ENCODE data around the gene LBR. TPM values are rescaled to one million over a fixed set of nuclear protein-coding genes. Genes with fewer than 3 reads are reported as not detected.

LBR gene
- total and polyA plus RNA-seq, 2 of the 4 experiments (the other 2 are of a cell fraction) = 21.3 to 24.9 TPM

DNA sequence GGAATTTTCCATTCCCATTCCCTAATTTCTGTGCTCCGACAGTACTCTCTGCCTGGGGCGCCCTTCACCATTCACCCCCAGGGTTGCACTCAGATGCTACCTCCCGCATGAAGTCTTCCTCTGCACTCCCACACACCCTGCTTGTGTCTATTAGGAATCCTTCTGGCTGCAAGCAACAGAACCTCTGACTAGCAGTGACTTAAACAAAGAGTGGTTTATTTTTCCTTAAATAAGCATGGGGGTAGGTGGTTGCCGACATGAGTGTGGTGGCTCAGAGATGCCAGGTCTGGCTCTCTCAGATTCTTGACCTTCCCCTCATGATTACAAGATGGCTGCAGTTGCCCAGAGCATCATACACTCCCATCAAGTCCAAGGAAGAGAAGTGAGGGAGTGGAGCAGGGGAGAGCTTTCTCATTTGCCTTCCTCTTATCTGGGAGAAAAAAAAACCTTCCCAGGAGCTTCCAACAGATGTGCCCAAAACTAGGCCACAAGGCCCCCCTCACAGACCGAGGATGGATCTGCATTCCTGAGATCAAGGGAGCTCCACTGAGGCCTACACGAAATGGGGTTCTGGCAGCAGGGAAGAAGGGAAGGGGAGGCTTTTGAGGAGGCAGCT is 49.6 kb upstream of the LBR start:
- dilution Hi-C loops (cut with HindIII; ENCODE audit: low sequenced_read_pairs, unreplicated experiment) = no loop called here

More for the DNA sequence above, 49.6 kb upstream of the LBR start:
- Histone ChIP-seq H3K27ac (ENCODE audit: insufficient read depth, low read length) (no peak overlapping the region), H2BK5ac (ENCODE audit: low read depth, low read length, poor library complexity, severe bottlenecking) (no peak overlapping the region), H3K4ac (ENCODE audit: low read depth, low read length) (no peak overlapping the region), H3K9ac (ENCODE audit: low read depth, low read length) (no peak overlapping the region), H3K23ac (ENCODE audit: low read depth, low read length) (no peak overlapping the region), H3K56ac (ENCODE audit: extremely low read depth, insufficient read depth, low read length) (no peak overlapping the region), H3K9me1 (ENCODE audit: insufficient read depth, low read length) (peaks cover 5% of the 10 kb centered on the region), H3K4me3 (ENCODE audit: insufficient read depth, low read depth, low read length) (no peak overlapping the region), H2AK5ac (ENCODE audit: low read depth, low read length) (no peak overlapping the region), H4K91ac (ENCODE audit: insufficient read depth, low read depth, low read length) (no peak overlapping the region; the same call in 1 of the 2 replicates), H3K4me1 (ENCODE audit: control insufficient read depth, insufficient read depth, low read length) (peaks cover 4% of the 10 kb centered on the region), H3K9me3 (ENCODE audit: control insufficient read depth, insufficient read depth, low read length) (0 out of 2 replicates have a peak, but pooled peaks cover 2% of the 10 kb centered on the region), H2BK15ac (ENCODE audit: low read depth, low read length) (no peak overlapping the region), H2AFZ (replicated peaks; ENCODE audit: low read length, poor library complexity) (no peak overlapping the region), H3K4me2 (ENCODE audit: low read depth, low read length) (no peak overlapping the region), H3K79me1 (ENCODE audit: low read depth in 1 of 2, low read length in 2 of 2) (no peaks in the 10 kb centered on the region; a peak in 1 of 4 replicates), H4K5ac (ENCODE audit: low read depth, low read length) (no peak overlapping the region), H2BK20ac (ENCODE audit: low read depth, low read length) (no peak overlapping the region), H4K8ac (ENCODE audit: low read depth in 2 of 2, low read length in 2 of 2) (no peak overlapping the region), H3K14ac (replicated peaks; ENCODE audit: low read depth, low read length) (no peak overlapping the region), H3K36me3 (ENCODE audit: control insufficient read depth, insufficient read depth, low read length) (no peaks in the 10 kb centered on the region), H3K18ac (ENCODE audit: low read depth, low read length) (no peak overlapping the region), H2BK120ac (ENCODE audit: low read depth, low read length) (no peak overlapping the region), H4K20me1 (ENCODE audit: insufficient read depth, low read length) (no peaks in the 10 kb centered on the region), H3K27me3 (ENCODE audit: control insufficient read depth, insufficient read depth, low read length) (no peaks in the 10 kb centered on the region), H2AK9ac (replicated peaks; ENCODE audit: low read depth, low read length, poor library complexity) (no peak overlapping the region)
- in situ Hi-C loops (cut with MboI; ENCODE audit: low sequenced_read_pairs) = loop anchor here (5.0 to 10.0 kb wide), 3 partner anchors 300 to 505 kb away; partner anchors contain the start of gene SRP9
- intact Hi-C loops (cut with micrococcal nuclease) = no loop called here
- TF ChIP-seq MAFK (IDR thresholded peaks at IDR 0.05; ENCODE audit: low read depth, low read length) = no peak
- TF ChIP-seq, protein P1, sequence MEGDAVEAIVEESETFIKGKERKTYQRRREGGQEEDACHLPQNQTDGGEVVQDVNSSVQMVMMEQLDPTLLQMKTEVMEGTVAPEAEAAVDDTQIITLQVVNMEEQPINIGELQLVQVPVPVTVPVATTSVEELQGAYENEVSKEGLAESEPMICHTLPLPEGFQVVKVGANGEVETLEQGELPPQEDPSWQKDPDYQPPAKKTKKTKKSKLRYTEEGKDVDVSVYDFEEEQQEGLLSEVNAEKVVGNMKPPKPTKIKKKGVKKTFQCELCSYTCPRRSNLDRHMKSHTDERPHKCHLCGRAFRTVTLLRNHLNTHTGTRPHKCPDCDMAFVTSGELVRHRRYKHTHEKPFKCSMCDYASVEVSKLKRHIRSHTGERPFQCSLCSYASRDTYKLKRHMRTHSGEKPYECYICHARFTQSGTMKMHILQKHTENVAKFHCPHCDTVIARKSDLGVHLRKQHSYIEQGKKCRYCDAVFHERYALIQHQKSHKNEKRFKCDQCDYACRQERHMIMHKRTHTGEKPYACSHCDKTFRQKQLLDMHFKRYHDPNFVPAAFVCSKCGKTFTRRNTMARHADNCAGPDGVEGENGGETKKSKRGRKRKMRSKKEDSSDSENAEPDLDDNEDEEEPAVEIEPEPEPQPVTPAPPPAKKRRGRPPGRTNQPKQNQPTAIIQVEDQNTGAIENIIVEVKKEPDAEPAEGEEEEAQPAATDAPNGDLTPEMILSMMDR (conservative IDR thresholded peaks at IDR 0.05; ENCODE audit: low read depth, low read length) = no peak
- no peak for TF ChIP-seq MXI1 (IDR thresholded peaks at IDR 0.05; ENCODE audit: borderline replicate concordance, low read depth, low read length)
- no peak for TF ChIP-seq FOS (IDR thresholded peaks at IDR 0.05; ENCODE audit: low read depth, low read length)
- no peak for TF ChIP-seq MAZ (IDR thresholded peaks at IDR 0.05; ENCODE audit: borderline replicate concordance, low read depth, low read length)
- TF ChIP-seq, protein P2, sequence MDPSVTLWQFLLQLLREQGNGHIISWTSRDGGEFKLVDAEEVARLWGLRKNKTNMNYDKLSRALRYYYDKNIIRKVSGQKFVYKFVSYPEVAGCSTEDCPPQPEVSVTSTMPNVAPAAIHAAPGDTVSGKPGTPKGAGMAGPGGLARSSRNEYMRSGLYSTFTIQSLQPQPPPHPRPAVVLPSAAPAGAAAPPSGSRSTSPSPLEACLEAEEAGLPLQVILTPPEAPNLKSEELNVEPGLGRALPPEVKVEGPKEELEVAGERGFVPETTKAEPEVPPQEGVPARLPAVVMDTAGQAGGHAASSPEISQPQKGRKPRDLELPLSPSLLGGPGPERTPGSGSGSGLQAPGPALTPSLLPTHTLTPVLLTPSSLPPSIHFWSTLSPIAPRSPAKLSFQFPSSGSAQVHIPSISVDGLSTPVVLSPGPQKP (IDR thresholded peaks at IDR 0.05; ENCODE audit: borderline replicate concordance, low read depth, low read length) = no peak
- TF ChIP-seq, protein P3, sequence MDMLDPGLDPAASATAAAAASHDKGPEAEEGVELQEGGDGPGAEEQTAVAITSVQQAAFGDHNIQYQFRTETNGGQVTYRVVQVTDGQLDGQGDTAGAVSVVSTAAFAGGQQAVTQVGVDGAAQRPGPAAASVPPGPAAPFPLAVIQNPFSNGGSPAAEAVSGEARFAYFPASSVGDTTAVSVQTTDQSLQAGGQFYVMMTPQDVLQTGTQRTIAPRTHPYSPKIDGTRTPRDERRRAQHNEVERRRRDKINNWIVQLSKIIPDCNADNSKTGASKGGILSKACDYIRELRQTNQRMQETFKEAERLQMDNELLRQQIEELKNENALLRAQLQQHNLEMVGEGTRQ (IDR thresholded peaks at IDR 0.05; ENCODE audit: low read depth, low read length) = no peak
- no peak for TF ChIP-seq BHLHE40 (IDR thresholded peaks at IDR 0.05; ENCODE audit: low read depth, low read length)
- no peak for TF ChIP-seq RAD21 (IDR thresholded peaks at IDR 0.05; ENCODE audit: low read length)
- no peak for TF ChIP-seq RFX5 (IDR thresholded peaks at IDR 0.05; ENCODE audit: low read depth, low read length)
- TF ChIP-seq NFE2L2 (IDR thresholded peaks at IDR 0.05; ENCODE audit: low read depth, low read length) = no peak
- ChIA-PET POLR2A (ENCODE audit: unreplicated experiment) (interaction anchor here (0.5 kb wide), 1 partner anchor 454 kb away, joined by 3 read pairs; no protein-coding TSS in a partner anchor), CTCF (interaction anchor here (0.5 kb wide), 1 partner anchor 630 kb away, joined by 10 read pairs; no protein-coding TSS in a partner anchor)
- no TSS peak for BruUV-seq (replicated peaks)
- no peak for DNase-seq
- ATAC-seq (ENCODE audit: low read depth) = no peak
- no CpG with 5 or more reads among the region's 6 CpGs for WGBS, 2 experiments (ENCODE audit: extremely low coverage in 2 of 2, insufficient read length in 1 of 2)

Measured in IMR-90 (cell line).